ENCODE data around the gene POLRMT. TPM values are rescaled to one million over a fixed set of nuclear protein-coding genes. Genes with fewer than 3 reads are reported as not detected.

The POLRMT gene
- total RNA-seq, 1 donor from 2014 or later: 36.1 TPM

GRCh38 chr19:572743-573518, 60.4 kb downstream of the POLRMT start:
- peak; percentile 84 for DNase-seq (ENCODE audit: low spot score)

GRCh38 chr19:572140-572742, 61.1 kb downstream of the POLRMT start, which contains the start of gene BSG:
TSS of gene BSG (plus strand) at chr19:572596. CDS start at chr19:572635, 39 bp downstream.
- DNase-seq (ENCODE audit: low spot score) (peak; percentile 100), ATAC-seq (peak; percentile 95)
- intact Hi-C loops (cut with DNase I): no loop called here

More at GRCh38 chr19:572743-573518, 60.4 kb downstream of the POLRMT start:
- ATAC-seq: peak; percentile 20
- intact Hi-C loops (cut with DNase I): no loop called here

GRCh38 chr19:571566-571974, 61.8 kb downstream of the POLRMT start:
- intact Hi-C loops (cut with DNase I): no loop called here
- no peak for DNase-seq (ENCODE audit: low spot score)
- peak; percentile 23 for ATAC-seq

- intact Hi-C loops (cut with DNase I): no loop called here
- ATAC-seq (no peak), DNase-seq (ENCODE audit: low spot score) (no peak)
Measured at GRCh38 chr19:570937-571565, 62.3 kb downstream of the POLRMT start.

GRCh38 chr19:570251-570686, 63.1 kb downstream of the POLRMT start:
- intact Hi-C loops (cut with DNase I): no loop called here
- no peak for DNase-seq (ENCODE audit: low spot score)
- no peak for ATAC-seq

GRCh38 chr19:567296-567900, 65.9 kb downstream of the POLRMT start:
- ATAC-seq (no peak), DNase-seq (ENCODE audit: low spot score) (no peak)
- intact Hi-C loops (cut with DNase I): no loop called here

Other genes with a start within 250 kb of the POLRMT start
- 2.8 TPM for gene C2CD4C, start 224.4 kb downstream of the POLRMT start, total RNA-seq
- 31.6 TPM for gene SHC2, start 172.5 kb downstream of the POLRMT start, total RNA-seq
- 1.1 TPM for gene MADCAM1, start 137.1 kb downstream of the POLRMT start, total RNA-seq
- 18.5 TPM for gene TPGS1, start 126.0 kb downstream of the POLRMT start, total RNA-seq
- gene CDC34, start 101.8 kb downstream of the POLRMT start, total RNA-seq: 40.2 TPM
- 1.4 TPM for gene GZMM, start 89.5 kb downstream of the POLRMT start, total RNA-seq
- 246 TPM for gene BSG, start 60.9 kb downstream of the POLRMT start, total RNA-seq
- 0.27 TPM for gene HCN2, start 43.7 kb downstream of the POLRMT start, total RNA-seq
- 3.2 TPM for gene FGF22, start 6.3 kb upstream of the POLRMT start, total RNA-seq
- gene RNF126, start 29.7 kb upstream of the POLRMT start, total RNA-seq: 33.1 TPM
- gene FSTL3, start 42.9 kb upstream of the POLRMT start, total RNA-seq: 108 TPM
- not detected for gene PRSS57, start 61.9 kb upstream of the POLRMT start, total RNA-seq
- gene PALM, start 75.4 kb upstream of the POLRMT start, total RNA-seq: 130 TPM
- gene MISP, start 117.6 kb upstream of the POLRMT start, total RNA-seq: 0.45 TPM
- 217 TPM for gene PTBP1, start 163.9 kb upstream of the POLRMT start, total RNA-seq
- not detected for gene PLPPR3, start 188.4 kb upstream of the POLRMT start, total RNA-seq
- gene AZU1, start 194.3 kb upstream of the POLRMT start, total RNA-seq: 1.9 TPM
- 0.71 TPM for gene PRTN3, start 207.5 kb upstream of the POLRMT start, total RNA-seq
- 2.1 TPM for gene ELANE, start 218.8 kb upstream of the POLRMT start, total RNA-seq
- 405 TPM for gene CFD, start 226.1 kb upstream of the POLRMT start, total RNA-seq

Measured in sciatic nerve (tissue), 2 donors.